GM18870 (cell line): Measurements from ENCODE around the gene SLC9A9.

Source experiments
- ATAC-seq: cut with Tn5 transposase; IDR thresholded peaks from one replicate; pipeline ENCODE4 v1.9.1; 2021; ENCODE audit warnings: moderate library complexity; ENCODE audit not compliant: unreplicated experiment

The SLC9A9 gene

DNA sequence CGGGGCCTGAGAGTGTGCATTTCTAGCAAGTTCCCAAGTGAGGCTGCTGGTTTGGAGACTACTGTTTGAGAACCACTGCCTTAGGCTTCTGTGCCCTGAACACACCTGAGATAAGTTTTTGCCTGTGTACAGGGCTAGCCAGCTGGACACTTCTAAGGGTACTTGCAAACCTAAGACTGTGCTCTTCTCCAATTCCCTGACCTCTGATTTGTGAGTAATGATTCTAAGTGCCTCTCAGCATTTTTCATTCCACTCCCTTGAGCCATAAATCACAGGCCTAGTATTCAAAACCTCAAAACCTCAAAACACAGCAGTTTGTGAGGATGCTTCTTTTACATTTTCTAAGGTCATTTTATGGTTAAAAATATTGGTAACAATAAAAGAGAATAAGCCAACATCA lies 580.3 kb downstream of the SLC9A9 start:
- no peak for ATAC-seq

DNA sequence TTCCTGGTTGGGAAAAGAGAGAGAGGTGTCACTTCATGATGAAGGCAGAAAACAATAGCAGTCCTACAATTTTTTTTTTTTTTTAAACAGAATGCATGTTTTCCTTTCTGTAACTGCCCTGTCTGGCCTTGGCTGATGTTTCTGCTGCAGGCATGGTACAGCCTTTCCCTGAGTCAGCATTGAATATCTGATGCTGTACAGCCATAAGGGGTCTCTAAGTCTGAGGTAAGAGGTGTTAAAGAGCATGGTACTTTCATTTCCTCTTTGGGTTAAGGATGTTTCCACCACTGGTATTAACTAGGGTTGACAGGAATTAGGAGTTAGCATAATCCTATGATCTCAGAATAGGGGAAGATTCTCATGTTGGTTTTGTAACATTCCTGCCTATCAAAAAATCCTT lies 581.3 kb downstream of the SLC9A9 start:
- ATAC-seq: peak; percentile 83

DNA sequence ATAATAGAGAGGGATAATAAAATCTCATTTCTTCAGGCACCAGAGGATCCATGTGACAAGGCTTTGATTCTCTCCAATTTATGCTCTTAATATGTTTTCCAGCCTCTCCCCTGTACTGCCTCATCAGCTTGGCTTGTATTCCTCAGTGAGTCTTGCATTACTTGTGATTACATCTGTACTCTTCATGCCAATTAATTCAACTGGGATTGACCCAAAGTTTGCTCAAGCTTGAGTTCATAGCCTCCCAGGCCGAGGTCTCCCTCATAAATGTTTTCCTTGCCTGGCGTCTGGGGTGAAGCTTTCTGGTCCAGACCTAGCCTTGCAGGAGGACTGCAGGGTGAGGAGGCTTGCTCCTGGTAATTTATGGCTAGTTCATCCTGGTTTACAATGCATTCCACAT lies 581.8 kb downstream of the SLC9A9 start:
- ATAC-seq: no peak

DNA sequence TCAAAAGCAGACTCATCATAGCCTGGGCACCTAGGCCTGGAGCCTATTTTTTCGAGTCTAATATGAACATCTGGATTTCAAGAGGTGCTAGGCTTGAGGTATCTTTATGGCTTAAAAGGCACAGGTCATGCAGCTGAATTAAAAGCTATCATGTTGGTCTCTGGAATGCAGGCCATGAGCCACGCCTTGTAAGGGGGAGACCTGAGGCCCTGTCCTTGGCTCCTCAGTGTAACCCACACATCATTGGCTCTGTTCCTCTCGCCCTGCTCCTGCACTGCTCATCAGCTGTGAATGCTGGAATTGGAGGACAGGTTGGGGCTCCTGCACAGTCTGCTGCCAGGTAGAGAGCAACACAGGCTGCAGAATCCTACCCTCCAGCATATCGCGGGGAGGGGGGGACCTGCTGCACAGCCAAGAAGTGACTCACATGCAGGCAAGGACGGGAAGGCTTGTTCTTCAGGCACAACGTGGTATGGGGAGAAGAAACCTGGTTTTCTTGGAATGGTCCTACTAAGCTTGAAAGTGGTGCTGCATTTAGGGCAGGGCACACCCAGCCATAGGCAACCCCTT lies 582.7 kb downstream of the SLC9A9 start:
- no peak for ATAC-seq

DNA sequence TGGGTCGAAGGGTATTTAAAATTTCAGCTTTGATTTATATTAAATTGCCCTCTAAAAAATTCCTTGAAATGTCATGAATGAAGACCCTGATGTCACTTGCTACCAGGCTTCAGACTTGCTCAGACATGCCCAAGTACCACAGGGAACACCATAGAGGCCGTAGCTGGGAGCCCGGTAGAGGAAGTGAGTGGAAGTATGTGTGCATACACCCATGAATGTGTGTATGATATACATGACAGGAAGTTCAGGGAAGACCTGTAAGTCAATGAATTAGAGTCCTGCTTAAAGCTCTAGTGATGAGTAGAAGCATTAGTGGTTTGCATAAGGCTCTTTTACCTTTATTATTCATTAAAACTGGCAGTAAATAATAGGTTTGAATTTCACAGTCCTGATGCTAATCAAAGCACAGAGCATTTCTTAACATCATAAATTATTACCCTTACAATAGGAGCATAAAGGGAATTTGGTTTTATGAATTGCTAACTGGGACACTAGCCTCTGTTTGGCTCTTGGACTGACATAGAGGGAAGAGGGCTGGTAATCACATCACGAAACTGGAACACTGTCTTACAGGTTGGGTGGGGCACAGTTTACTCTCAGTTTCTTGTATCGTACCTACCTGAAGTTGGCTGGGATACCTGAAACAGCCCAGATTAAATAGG lies 584.3 kb downstream of the SLC9A9 start:
- no peak for ATAC-seq

DNA sequence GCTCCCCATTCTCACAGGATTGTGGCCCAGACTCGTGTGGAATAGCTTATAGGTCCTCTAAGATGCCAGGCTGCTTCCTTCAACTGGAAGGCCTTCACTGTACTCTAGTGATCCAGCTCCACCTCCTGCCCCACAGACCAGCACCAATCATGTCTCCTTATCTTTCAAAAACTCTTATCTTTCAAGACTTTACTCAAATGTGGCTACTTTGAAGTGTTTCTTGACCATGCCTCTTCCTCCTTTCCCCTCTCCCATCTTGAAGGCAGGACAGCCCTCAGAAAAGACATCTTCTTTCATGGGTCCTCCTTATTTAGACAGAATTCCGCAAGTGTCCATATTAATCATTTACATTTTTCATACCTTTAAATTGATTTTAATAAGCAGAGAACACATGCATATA lies 586.4 kb downstream of the SLC9A9 start:
- no peak for ATAC-seq

DNA sequence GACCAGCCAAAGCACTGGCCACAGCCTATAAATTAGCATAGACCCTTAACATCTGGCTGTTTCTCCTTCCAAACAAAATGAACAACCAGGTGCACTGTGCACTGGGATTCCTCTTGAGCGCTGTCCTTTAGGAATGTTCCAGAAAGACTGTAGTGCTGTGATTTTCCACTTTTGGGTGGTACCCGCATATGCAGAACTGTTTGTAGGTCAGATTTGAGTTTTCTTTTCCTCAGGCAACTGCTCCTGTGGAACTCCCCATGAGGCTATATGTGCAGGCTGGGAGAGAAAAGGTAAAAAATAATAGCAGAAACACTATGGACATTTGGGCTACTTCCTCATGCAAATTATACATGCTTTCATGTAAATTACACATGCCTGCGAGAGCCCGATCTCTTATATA lies 589.6 kb downstream of the SLC9A9 start:
- no peak for ATAC-seq

DNA sequence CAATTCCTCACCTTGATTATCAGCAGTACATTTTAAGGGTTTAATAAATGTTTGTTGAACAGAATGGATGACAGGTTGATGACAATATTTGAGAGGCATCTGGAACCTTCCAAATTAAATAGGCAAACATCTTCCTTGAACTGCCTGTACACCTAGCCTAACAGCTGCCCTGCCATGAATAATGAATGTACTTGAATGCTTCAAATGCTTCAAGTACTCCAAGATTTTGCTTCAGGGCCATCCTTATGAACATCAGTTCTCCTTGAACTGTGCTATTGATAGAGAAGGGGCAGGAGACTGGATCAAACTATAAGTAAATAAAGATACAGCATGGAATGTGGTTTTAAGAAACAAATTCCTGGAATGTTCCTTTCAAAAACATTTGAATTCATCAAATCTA lies 591.9 kb downstream of the SLC9A9 start:
- ATAC-seq: no peak

DNA sequence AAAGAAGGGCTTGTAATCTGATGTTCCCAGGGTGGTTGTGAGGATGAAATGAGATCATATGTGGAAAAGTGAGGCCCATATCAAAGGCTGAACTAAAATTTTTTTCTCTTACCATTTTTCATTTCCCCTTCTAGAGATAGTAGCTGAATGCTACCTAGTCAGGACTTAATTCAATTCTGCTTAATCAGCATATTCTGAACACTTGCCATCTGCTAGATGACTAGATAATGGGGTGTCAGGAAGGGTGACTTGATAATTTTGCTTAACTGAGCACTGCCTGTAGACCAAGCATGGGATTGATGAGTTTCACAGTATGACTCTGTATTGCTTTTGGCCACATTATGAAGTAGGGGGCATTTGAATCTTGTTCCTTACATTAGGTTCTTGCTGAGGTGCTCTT lies 592.5 kb downstream of the SLC9A9 start:
- ATAC-seq: no peak

DNA sequence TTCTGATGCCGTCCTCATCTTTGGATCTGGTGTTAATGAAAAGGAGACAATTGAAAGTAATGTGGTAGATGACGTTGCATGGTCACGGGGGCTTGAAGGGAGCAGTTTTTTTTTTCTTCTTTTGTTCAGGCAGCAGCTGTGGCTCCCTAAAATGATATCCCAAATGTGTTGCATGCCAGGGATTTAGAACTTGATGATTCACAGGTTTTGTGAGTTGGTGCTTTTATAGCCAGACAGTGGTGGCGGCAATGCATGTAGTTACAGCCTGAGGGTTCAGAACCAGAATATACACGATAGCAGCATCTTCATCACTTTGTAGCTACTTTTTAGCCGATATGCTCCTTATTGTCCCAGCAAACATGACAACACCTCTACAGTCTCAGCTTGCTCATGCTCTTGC lies 595.3 kb downstream of the SLC9A9 start:
- ATAC-seq: no peak

DNA sequence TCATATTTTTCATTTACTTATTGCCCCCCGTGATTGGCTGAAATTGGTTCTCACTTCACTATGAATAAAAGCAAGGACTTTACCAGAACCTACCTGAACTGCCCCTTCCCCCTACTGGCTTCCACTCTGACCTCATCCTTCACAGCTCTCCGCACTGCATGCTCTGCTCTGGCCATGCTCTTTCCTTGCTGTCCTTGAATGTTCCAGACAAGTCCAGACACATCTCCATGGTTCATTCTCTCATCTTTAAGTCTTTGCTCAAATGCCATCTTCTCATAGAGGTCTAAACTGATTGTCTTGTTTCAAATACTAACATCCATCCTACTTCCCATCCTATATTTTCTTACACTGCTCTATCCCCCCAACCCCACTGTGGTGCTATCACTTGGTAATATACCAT lies 599.3 kb downstream of the SLC9A9 start:
- no peak for ATAC-seq

DNA sequence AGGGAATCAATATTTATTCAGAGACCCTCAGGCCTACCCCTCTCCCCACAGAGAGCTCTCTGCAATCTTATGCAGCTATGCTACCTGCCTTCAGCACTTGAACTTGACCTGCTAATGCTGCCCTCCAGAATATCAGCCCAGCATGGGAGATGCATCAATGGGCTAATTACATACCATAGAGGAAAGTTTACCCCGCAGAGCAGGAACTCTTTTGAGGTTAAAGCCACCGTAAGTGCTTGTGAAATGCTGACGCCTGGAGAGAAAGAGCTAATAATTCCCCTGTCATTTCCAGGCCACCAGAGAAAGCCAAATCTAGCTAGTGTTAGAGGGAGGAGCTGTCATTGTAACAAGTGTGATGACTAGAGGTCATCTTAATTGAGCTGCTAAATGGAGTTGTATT lies 601.2 kb downstream of the SLC9A9 start:
- ATAC-seq: no peak

DNA sequence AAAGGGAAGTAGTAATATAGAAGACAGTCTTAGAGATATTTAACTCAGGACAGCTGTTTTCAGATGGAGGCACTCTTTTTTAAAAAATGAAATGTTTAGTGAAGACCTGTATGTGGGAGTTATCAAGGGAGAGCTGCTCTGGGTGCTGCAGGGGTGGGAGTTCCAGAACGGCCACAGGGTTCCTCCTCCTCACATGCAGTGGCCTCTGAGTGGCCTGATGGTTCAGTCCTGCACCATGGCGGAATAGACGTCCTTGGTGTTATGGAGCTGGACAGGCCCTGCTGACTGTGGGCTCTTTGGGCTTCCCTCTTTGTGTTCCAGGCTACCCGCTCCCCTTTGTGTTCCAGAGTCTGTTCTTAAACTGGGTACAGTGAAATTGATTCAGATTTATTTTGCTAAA lies 602.6 kb downstream of the SLC9A9 start:
- no peak for ATAC-seq

DNA sequence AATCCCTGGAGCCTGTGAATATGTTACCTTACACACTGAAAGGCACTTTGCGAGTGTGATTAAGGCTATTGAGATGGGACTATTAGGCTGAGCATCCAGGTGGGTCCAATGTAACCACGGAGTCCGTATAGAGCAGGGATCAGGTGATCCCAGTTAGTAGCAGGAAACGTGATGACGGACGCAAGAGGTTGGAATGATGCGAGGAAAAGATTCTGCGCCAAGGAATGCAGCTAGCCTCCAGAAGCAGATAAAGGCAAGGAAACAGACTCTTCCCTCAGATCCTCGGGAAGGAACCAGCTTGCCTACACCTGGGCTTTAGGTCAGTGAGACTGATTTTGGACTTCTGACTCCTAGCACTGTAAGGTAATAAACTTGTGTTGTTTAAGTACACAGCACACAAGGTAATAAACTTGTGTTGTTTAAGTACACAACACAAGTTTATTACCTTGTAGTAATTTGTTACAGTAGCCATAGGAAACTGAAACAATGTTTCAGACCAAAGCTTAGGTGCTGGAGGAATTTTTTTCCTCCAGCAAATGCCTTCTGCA lies 603.7 kb downstream of the SLC9A9 start:
- no peak for ATAC-seq

DNA sequence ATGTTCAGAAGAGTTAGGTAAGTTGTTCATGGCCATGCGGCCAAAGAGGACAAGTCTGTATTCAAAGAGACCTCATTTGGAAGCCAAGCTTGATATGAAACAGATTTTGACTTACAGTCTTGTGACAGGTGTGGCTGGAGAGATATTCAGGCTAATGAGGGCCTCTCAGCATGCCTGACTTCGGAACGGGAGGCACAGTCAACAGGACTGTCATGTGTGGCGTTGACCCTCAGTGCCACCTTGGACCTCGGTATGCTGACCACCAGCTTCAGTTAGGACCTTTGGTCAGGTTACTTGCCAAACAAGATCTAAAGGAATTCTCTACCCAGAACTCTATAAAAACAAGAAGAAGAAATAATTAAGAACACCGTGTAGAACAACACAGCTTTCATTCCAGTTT lies 604.6 kb downstream of the SLC9A9 start:
- ATAC-seq: no peak

DNA sequence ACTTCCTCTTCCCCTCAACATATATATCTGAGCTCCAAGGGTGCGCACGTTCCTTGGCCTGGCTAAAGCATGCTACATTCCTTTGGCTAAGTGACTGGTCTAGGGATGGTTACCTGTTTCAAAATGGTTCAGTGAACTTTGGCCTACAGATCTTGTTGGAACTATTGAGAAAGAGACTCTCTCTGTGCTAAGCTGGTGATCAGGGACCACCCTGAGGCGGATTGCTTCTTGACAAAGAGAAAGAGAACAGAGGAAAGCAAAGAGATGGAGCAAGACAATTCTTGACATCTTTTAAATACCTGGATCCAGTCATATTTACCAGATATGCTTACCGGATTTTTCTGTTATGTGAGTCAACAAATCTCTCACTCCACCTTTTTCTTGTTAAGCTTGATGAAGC lies 605.6 kb downstream of the SLC9A9 start:
- ATAC-seq: no peak

DNA sequence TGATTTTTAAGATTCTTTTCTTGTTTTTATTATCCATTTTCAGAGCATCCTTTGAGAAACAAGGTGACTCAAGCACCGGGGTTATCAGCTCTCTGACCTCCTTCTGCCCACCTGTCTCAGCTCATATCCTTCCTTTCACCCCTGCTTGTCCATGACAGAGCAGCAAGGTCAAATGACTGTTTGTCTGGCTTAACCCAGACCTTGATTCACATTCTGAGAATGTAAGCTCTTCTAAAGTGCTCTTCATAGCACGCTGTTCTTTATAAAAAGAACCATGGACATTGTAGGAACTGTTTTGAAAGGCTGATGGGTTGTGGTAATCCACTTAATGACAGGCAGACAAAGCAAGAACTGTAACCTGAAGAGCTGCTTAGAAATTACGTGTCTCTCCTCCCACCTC lies 606.2 kb downstream of the SLC9A9 start:
- no peak for ATAC-seq

DNA sequence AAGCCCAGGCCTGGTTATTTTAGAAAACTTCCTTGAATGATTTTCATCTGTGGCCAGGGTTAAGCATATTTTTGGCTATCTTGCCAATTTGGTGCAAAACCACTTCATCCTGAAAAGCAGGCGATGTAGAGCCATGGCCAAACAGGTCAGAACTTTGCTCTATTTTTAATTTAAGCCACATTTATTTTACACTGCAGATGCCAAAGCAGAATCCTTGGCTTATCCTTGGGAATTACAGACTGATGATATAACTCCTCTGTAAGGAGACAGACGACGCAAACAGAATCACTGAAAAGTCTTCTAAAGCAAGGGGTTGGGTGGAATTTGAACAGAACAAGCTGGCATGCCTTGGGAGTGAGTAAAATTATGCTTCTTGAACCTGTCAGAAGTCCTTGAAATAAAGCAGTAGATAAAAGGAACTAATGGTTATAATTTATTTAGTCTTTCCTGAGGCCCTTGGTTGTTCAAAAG lies 606.8 kb downstream of the SLC9A9 start:
- ATAC-seq: no peak

DNA sequence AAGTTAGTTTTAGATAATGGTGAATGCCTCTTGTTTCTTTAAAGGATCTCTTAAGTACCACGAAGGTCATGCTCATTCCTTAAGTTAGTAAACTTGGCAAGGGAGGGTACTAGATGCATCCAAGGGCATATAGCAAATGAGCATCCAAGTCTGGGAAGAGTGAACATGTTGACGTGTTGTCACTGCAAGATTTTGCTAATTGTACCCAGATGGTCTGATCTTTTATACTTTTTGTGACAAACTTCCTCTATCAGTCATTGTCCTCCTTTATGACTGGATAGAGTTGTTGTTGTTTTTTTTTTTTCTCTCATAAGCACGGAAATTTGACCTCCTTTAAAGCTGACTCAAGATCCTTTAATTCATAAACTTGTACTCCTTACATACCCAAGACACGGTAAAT lies 607.4 kb downstream of the SLC9A9 start:
- no peak for ATAC-seq

DNA sequence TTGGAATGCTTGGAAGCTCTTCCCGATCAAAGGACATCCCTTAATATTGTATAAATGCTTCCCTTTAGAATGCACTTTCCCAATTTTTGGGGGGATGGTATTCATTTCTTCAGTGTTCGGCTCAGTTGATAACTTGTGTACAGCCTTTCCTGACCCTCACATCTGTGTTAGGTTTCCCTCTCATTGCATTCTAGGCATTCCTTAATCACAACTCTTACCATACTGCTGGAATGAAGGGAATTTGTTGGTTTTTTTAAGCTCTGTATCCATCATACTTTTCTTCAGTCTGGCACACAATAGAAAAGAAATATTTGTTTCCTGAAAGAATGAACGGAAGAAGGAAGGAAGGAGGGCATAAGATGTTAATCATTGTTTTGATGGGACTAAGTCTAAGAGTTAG lies 609.2 kb downstream of the SLC9A9 start:
- ATAC-seq: no peak

DNA sequence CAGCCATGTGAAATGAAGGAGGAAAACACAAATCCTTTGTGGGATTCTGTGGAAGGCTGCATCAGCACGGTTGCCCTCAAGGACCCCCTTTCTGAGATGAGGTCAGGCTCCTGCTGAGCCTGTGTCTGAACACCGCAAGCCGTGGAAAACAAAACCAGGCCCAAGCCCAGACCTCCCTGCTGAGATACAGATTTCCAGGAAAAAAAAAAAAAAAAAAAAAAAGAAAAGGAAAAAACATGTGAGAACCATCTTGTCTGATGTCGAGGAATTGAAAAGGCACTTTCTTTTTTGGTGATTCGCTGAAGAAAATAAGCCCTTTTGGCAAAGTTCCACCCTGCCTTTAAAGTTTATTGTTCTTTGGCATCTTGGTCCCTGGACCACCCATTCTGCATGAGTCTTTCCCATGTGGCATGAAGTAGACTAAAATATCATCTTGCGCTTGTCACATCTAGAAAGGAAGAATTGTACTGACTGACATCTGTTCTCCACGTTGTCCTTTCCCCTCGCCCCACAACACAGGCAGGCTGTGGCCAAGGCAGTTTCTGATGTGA lies 611.1 kb downstream of the SLC9A9 start:
- ATAC-seq: no peak

DNA sequence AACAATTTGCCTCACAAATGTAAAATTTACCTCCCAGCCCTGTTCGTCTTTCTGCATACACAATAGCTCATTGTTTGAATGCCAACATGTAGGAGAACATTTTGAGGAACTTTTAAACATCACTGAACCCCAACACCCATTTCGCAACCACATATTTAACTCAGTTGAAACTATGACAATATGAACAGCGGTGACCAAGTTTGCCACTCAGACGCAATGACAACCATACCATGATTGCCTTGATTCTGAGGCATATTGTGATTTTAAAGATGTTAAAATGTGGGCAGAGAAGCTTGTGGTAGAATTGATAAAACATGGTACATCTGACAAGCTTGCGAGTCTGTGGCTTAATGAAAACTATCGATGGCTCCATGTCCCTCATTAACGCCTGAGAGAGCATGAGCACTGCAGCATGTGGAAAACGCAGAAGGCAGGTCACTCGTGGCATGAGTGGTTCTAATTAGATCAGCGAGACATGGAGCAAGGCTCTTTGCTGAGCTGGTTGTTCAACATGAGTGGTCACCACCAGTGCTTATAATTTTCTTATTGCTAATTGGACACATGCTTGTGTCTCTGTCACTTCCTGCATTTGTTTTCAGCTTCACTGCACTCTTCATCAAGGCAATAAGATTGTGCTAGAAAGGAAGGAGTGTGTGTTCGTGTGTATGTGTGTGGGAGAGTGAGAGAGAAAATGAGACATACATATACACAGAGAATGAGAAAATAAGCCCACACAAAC lies 611.9 kb downstream of the SLC9A9 start:
- no peak for ATAC-seq
